Stomach (tissue), 4 donors: ENCODE measurements around the gene SUSD2.

Experiments
- POLR2A ChIP-seq, 4 donors: fragments of 450-650 bp; IDR thresholded peaks; one replicate each; pipeline ENCODE4 v1.6.1; 2016; ENCODE audit warnings: antibody characterized with exemption in 4 of 4, control low read depth in 2 of 4, mild to moderate bottlenecking in 1 of 4, moderate library complexity in 1 of 4
- POLR2AphosphoS5 ChIP-seq, 3 donors: sonication (generic); formaldehyde crosslinking; IDR thresholded peaks; one replicate each; pipeline ENCODE4 v1.6.1; 2016; ENCODE audit warnings: antibody characterized with exemption in 3 of 3
- TF ChIP-seq, protein P1 (sequence below), 7 experiments: fragments of 450-650 bp in 4 of 7; fragments of 200-600 bp in 3 of 7; sonication (generic) in 3 of 7; IDR thresholded peaks; one replicate each; pipeline ENCODE4 v1.5.1; 2016 to 2019; ENCODE audit warnings: antibody characterized with exemption in 7 of 7, control low read depth in 2 of 7, mild to moderate bottlenecking in 1 of 7

DNA sequence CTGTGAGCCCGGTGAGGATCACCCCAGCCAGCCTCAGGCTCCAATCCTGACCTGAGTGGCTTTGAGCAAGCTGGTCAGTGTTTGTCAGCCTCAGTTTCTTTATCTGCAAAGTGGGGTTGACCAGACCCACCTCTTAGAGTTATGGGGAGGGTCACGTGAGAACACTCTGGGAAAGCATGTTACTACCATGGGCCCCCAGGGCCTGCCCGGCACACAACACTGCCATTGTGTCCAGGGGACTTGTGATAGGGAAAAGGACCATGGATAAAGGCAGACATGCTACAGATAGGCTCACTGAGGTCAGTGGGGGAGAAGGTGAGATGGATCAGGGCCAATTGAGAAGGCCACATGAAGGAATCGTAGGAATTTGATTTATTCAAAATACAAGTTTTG, 32.1 kb upstream of the SUSD2 start:
- TF ChIP-seq, protein P1, sequence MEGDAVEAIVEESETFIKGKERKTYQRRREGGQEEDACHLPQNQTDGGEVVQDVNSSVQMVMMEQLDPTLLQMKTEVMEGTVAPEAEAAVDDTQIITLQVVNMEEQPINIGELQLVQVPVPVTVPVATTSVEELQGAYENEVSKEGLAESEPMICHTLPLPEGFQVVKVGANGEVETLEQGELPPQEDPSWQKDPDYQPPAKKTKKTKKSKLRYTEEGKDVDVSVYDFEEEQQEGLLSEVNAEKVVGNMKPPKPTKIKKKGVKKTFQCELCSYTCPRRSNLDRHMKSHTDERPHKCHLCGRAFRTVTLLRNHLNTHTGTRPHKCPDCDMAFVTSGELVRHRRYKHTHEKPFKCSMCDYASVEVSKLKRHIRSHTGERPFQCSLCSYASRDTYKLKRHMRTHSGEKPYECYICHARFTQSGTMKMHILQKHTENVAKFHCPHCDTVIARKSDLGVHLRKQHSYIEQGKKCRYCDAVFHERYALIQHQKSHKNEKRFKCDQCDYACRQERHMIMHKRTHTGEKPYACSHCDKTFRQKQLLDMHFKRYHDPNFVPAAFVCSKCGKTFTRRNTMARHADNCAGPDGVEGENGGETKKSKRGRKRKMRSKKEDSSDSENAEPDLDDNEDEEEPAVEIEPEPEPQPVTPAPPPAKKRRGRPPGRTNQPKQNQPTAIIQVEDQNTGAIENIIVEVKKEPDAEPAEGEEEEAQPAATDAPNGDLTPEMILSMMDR (IDR thresholded peaks at IDR 0.05), result no peak
- no peak for TF ChIP-seq POLR2A (IDR thresholded peaks at IDR 0.05)
- TF ChIP-seq POLR2AphosphoS5 (IDR thresholded peaks at IDR 0.05), result no peak
